Nephron (organoid): Measurements from ENCODE around the gene DEK.
"Not testable (repeated sequence)": the region's sequence is repeated elsewhere in the genome, so short reads cannot be mapped to it uniquely, and the experiment has no call there.

Experiments used
- H3K27ac Mint-ChIP-seq, 3 experiments: 2 replicates each; pipeline ENCODE4 v1.8.0; 2020; ENCODE audit warnings: mixed read lengths in 3 of 3, mild to moderate bottlenecking in 2 of 3, moderate library complexity in 1 of 3
- H3K27me3 Mint-ChIP-seq: 2 replicates; pipeline ENCODE4 v1.8.0; 2021; ENCODE audit warnings: low read depth, mild to moderate bottlenecking, moderate library complexity, mixed read lengths
- H3K36me3 Mint-ChIP-seq: 2 replicates; pipeline ENCODE4 v1.8.0; 2020; ENCODE audit warnings: low read depth, mixed read lengths
- H3K4me1 Mint-ChIP-seq: 2 replicates; pipeline ENCODE4 v1.8.0; 2020; ENCODE audit warnings: mixed read lengths
- H3K4me3 Mint-ChIP-seq, 3 experiments: 2 replicates each; pipeline ENCODE4 v1.8.0; 2020; ENCODE audit warnings: mild to moderate bottlenecking in 3 of 3, mixed read lengths in 3 of 3, moderate library complexity in 2 of 3
- H3K9me3 Mint-ChIP-seq: 2 replicates; pipeline ENCODE4 v1.8.0; 2020; ENCODE audit warnings: mixed read lengths
- TF ChIP-seq, protein P1 (sequence below), 3 experiments: fragments of 200-600 bp; sonication (generic); IDR thresholded peaks; one replicate each; pipeline ENCODE4 v1.5.0; 2021; ENCODE audit warnings: antibody characterized with exemption in 3 of 3; ENCODE audit not compliant: unreplicated experiment in 3 of 3

DEK gene

DNA sequence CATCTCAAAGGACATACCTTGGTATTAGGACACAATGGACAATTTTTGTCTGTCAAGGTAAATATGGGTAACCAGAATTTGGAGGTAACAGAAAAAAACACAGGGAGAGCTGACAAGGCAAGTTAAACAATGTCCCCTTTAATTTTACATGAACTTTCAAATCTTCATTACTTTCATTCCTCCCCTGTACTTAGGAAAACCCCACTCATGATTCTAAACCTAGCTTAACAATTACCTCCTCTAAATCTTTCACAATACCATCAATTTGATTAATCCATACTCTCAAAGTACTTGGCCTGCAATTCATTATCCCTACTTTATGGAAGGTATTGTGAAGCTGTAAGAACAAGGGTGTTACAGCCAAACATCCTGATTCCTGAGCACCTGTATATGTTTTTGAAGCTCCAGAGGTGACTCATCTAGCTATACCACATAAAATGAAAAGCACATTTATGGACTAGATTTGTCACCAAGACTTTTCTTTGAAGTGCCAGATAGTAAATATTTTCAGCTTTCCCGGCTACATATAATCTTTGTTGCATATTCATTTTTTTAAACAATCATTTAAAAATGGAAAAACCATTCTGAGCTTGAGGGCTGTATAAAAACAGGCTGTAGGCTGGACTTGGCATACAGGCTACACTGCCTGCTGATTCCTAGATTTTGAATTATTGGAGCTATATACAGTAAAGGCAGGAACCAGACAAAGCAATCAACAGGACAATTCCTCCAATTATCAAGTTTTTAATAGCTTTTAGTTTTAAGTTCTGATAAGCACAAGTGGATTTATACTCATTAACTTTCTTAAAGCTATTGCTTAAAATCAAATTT is 22.9 kb downstream of the DEK start:
- TF ChIP-seq, protein P1, sequence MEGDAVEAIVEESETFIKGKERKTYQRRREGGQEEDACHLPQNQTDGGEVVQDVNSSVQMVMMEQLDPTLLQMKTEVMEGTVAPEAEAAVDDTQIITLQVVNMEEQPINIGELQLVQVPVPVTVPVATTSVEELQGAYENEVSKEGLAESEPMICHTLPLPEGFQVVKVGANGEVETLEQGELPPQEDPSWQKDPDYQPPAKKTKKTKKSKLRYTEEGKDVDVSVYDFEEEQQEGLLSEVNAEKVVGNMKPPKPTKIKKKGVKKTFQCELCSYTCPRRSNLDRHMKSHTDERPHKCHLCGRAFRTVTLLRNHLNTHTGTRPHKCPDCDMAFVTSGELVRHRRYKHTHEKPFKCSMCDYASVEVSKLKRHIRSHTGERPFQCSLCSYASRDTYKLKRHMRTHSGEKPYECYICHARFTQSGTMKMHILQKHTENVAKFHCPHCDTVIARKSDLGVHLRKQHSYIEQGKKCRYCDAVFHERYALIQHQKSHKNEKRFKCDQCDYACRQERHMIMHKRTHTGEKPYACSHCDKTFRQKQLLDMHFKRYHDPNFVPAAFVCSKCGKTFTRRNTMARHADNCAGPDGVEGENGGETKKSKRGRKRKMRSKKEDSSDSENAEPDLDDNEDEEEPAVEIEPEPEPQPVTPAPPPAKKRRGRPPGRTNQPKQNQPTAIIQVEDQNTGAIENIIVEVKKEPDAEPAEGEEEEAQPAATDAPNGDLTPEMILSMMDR (IDR thresholded peaks at IDR 0.05; ENCODE audit: unreplicated experiment in 3 of 3): no peak
- Mint-ChIP-seq H3K9me3 (no peaks in the 10 kb centered on the region), H3K27me3 (no peaks in the 10 kb centered on the region), H3K36me3 (peaks cover 85% of the 10 kb centered on the region), H3K4me3 (no peak overlapping the region), H3K4me1 (peaks cover 10% of the 10 kb centered on the region), H3K27ac (peak overlapping the region in 2 of 3 experiments; percentile 28 to 79)

DNA sequence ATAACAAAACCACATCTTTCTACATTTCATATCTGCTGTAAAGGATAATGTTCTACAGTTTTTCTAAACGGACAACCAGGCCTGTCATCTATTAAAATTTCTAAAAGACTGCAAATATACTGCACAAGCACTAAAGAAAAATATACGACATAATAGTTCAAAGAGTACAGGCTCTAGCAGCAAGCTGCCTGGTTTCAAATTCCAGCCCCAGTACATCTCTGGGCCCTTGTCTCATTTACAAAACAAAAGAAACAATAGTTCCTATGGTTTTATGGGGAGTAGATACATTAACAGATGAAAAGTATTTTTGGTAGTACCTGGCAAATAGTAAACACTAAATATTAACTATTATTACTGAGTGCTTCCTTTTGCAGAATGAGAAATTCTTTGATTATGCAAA is 24.1 kb downstream of the DEK start:
- Mint-ChIP-seq H3K9me3 (peaks cover under 1% of the 10 kb centered on the region), H3K27me3 (no peaks in the 10 kb centered on the region), H3K27ac (peak overlapping the region in 2 of 3 experiments; percentile 31 to 73), H3K36me3 (peaks cover 85% of the 10 kb centered on the region), H3K4me1 (peaks cover 10% of the 10 kb centered on the region), H3K4me3 (no peak overlapping the region)
- TF ChIP-seq, protein P1 (IDR thresholded peaks at IDR 0.05; ENCODE audit: unreplicated experiment in 3 of 3): no peak

DNA sequence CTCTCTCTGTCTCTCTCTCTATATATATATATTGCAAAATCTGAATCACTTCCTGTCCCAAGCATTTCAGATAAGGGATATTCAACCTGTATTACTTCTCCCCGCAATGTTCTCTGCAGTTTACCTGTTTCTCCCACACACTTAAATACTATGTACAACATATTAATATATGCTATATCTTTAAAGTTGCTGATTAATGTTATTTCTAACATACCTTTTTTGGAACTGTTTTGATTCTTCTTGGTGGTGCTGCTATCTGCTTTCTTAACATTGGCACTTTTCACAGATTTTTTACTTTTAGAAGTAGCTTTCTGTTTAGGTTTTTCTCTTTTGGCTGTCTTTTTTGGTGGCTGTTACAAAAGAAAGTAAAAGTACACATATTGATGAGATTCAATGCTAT is 27.2 kb downstream of the DEK start:
- Mint-ChIP-seq H3K4me1 (peaks cover 10% of the 10 kb centered on the region), H3K27me3 (no peaks in the 10 kb centered on the region), H3K27ac (no peak overlapping the region), H3K9me3 (peaks cover 23% of the 10 kb centered on the region), H3K36me3 (peaks cover 85% of the 10 kb centered on the region), H3K4me3 (no peak overlapping the region)
- TF ChIP-seq, protein P1 (IDR thresholded peaks at IDR 0.05; ENCODE audit: unreplicated experiment in 3 of 3): no peak

DNA sequence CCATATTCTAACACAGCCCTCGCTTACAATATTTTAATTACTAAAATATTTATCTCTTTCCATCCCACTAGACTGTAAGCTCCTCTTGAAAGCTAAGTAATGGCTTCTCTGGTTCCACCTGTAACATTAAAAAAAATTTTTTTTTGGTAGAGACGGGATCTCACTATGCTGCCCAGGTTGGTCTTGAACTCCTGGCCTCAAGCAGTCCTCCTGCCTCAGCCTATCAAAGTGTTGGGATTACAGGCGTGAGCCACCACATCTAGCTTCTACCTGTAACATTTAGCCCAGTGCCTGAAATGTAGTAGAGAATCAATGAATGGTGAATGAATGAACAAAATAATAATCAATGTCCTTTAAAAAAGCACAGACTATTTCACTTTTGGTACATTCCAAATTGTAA is 28.8 kb downstream of the DEK start:
- H3K27ac Mint-ChIP-seq: no peak overlapping the region
- peaks cover 40% of the 10 kb centered on the region for H3K9me3 Mint-ChIP-seq
- TF ChIP-seq, protein P1 (IDR thresholded peaks at IDR 0.05; ENCODE audit: unreplicated experiment in 3 of 3): no peak
- no peaks in the 10 kb centered on the region for H3K27me3 Mint-ChIP-seq
- peaks cover 90% of the 10 kb centered on the region for H3K36me3 Mint-ChIP-seq
- H3K4me3 Mint-ChIP-seq: no peak overlapping the region
- peaks cover 3% of the 10 kb centered on the region for H3K4me1 Mint-ChIP-seq

DNA sequence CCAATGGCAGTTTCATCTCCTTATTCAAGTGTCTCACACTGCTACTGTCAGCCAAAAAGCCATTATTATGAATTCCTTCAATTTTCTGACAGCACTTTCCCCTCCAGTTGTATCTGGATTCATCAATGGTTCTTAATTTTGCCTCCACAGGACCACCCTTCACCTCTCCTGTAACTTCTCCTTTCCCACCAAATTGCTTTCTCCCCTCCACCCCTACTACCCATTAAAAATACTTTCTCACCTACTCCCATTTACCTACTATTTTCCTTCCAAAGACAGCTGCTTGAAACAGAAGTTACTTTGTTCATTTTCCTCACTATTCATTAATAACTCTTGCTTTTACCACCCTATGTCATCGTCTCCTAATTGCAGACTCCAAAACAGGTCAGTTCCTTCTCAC is 29.8 kb downstream of the DEK start:
- peaks cover 3% of the 10 kb centered on the region for H3K27me3 Mint-ChIP-seq
- no peak overlapping the region for H3K4me3 Mint-ChIP-seq
- peaks cover 47% of the 10 kb centered on the region for H3K9me3 Mint-ChIP-seq
- H3K4me1 Mint-ChIP-seq: no peaks in the 10 kb centered on the region
- peaks cover 97% of the 10 kb centered on the region for H3K36me3 Mint-ChIP-seq
- TF ChIP-seq, protein P1 (IDR thresholded peaks at IDR 0.05; ENCODE audit: unreplicated experiment in 3 of 3): no peak
- no peak overlapping the region for H3K27ac Mint-ChIP-seq

DNA sequence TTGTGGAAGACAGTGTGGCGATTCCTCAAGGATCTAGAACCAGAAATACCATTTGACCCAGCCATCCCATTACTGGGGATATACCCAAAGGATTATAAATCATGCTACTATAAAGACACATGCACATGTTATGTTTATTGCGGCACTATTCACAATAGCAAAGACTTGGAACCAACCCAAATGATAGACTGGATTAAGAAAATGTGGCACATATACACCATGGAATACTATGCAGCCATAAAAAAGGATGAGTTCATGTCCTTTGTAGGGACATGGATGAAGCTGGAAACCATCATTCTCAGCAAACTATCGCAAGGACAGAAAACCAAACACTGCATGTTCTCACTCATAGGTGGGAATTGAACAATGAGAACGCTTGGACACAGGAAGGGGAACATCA is 30.6 kb downstream of the DEK start:
- H3K27me3 Mint-ChIP-seq, H3K27ac Mint-ChIP-seq, H3K4me3 Mint-ChIP-seq, H3K4me1 Mint-ChIP-seq: not testable (repeated sequence)
- H3K9me3 Mint-ChIP-seq: peaks cover 55% of the 10 kb centered on the region
- peaks cover 99% of the 10 kb centered on the region for H3K36me3 Mint-ChIP-seq

DNA sequence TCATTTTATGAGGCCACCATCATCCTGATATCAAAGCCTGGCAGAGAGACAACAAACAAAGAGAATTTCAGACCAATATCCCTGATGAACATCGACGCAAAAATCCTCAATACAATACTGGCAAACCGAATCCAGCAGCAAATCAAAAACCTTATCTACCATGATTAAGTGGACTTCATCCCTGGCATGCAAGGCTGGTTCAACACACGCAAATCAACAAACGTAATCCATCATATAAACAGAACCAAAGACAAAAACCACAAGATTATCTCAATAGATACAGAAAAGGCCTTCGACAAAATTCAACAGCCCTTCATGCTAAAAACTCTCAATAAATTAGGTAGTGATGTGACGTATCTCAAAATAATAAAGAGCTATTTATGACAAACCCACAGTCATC is 32.5 kb downstream of the DEK start:
- not testable (repeated sequence) for H3K27me3 Mint-ChIP-seq, H3K27ac Mint-ChIP-seq, H3K4me1 Mint-ChIP-seq, H3K4me3 Mint-ChIP-seq
- H3K36me3 Mint-ChIP-seq: peaks cover 100% of the 10 kb centered on the region
- H3K9me3 Mint-ChIP-seq: peaks cover 65% of the 10 kb centered on the region

DNA sequence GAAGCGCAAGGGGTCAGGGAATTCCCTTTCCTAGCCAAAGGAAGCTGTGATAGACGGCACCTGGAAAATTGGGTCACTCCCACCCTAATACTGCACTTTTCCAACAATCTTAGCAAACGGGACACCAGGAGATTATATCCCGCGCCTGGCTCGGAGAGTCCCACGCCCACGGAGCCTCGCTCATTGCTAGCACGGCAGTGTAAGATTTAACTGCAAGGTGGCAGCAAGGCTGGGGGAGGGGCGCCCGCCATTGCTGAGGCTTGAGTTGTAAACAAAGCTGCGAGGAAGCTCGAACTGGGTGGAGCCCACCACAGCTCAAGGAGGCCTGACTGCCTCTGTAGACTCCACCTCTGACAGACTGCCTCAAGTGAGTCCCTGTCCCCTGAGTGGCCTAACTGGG is 35.7 kb downstream of the DEK start:
- Mint-ChIP-seq H3K9me3 (peaks cover 53% of the 10 kb centered on the region), H3K36me3 (peaks cover 83% of the 10 kb centered on the region)
- not testable (repeated sequence) for H3K27ac Mint-ChIP-seq, H3K4me3 Mint-ChIP-seq, H3K27me3 Mint-ChIP-seq, H3K4me1 Mint-ChIP-seq

DNA sequence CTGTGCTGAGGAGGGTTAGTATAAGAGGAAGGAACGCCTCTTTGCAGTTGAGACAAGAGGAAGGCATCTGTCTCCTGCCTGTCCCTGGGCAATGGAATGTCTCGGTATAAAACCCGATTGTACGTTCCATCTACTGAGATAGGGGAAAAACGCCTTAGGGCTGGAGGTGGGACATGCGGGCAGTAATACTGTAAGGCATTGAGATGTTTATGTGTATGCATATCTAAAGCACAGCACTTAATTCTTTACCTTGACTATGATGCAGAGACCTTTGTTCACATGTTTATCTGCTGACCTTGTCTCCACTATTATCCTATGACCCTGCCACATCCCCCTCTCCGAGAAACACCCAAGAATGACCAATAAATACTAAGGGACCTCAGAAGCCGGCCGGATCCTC is 37.2 kb downstream of the DEK start:
- peaks cover 42% of the 10 kb centered on the region for H3K9me3 Mint-ChIP-seq
- H3K4me1 Mint-ChIP-seq, H3K4me3 Mint-ChIP-seq, H3K27ac Mint-ChIP-seq, H3K27me3 Mint-ChIP-seq: not testable (repeated sequence)
- H3K36me3 Mint-ChIP-seq: peaks cover 75% of the 10 kb centered on the region
